ACC112 (cell line): ENCODE results near the gene TRIM37.
"Not testable (repeated sequence)": the region's sequence is repeated elsewhere in the genome, so short reads cannot be mapped to it uniquely, and the experiment has no call there.

Source experiments
- H2AFZ ChIP-seq: fragments of 200-600 bp; sonication (generic); one replicate; pipeline ENCODE4 v1.6.0; 2017; ENCODE audit warnings: antibody characterized with exemption, low read length; ENCODE audit not compliant: unreplicated experiment
- H3K27ac ChIP-seq: fragments of 200-600 bp; sonication (generic); 2 replicates; pipeline ENCODE4 v1.5.1; 2014; ENCODE audit warnings: low read depth, mild to moderate bottlenecking, antibody characterized with exemption, low read length, moderate library complexity
- H3K27me3 ChIP-seq: fragments of 200-600 bp; sonication (generic); 2 replicates; pipeline ENCODE4 v1.6.1; 2014; ENCODE audit warnings: mild to moderate bottlenecking, antibody characterized with exemption, low read length, moderate library complexity, mixed read lengths; ENCODE audit not compliant: insufficient read depth
- H3K36me3 ChIP-seq: fragments of 200-600 bp; sonication (generic); 2 replicates; pipeline ENCODE4 v1.6.1; 2016; ENCODE audit warnings: mild to moderate bottlenecking, antibody characterized with exemption, low read length, moderate library complexity, mixed read lengths; ENCODE audit not compliant: insufficient read depth
- H3K4me1 ChIP-seq: fragments of 200-600 bp; sonication (generic); one replicate; pipeline ENCODE4 v1.6.1; 2016; ENCODE audit warnings: low read length, mixed read lengths; ENCODE audit not compliant: insufficient read depth, unreplicated experiment, control insufficient read depth
- H3K4me3 ChIP-seq: fragments of 200-600 bp; sonication (generic); 2 replicates; pipeline ENCODE4 v1.5.1; 2014; ENCODE audit warnings: mild to moderate bottlenecking, low read depth, low read length
- H3K79me2 ChIP-seq: fragments of 200-600 bp; sonication (generic); one replicate; pipeline ENCODE4 v1.6.0; 2016; ENCODE audit warnings: low read length; ENCODE audit not compliant: control insufficient read depth, unreplicated experiment, insufficient read depth

Gene TRIM37

GRCh38 chr17:59149051-59149450 is 42.4 kb upstream of the TRIM37 start:
- Histone ChIP-seq H3K4me1 (peaks cover 26% of the 10 kb centered on the region), H3K36me3 (peaks cover 5% of the 10 kb centered on the region), H2AFZ (no peak overlapping the region), H3K4me3 (no peak overlapping the region), H3K79me2 (peaks cover 96% of the 10 kb centered on the region), H3K27ac (peak overlapping the region; percentile 12; the same call in 1 of the 2 replicates), H3K27me3 (no peaks in the 10 kb centered on the region)

- Histone ChIP-seq H3K27me3 (no peaks in the 10 kb centered on the region), H3K36me3 (peaks cover 6% of the 10 kb centered on the region), H2AFZ (no peak overlapping the region), H3K27ac (no peak overlapping the region), H3K79me2 (peaks cover 91% of the 10 kb centered on the region), H3K4me1 (peaks cover 6% of the 10 kb centered on the region), H3K4me3 (no peak overlapping the region)
Observed at GRCh38 chr17:59145571-59146096, 39.0 kb upstream of the TRIM37 start.

DNA sequence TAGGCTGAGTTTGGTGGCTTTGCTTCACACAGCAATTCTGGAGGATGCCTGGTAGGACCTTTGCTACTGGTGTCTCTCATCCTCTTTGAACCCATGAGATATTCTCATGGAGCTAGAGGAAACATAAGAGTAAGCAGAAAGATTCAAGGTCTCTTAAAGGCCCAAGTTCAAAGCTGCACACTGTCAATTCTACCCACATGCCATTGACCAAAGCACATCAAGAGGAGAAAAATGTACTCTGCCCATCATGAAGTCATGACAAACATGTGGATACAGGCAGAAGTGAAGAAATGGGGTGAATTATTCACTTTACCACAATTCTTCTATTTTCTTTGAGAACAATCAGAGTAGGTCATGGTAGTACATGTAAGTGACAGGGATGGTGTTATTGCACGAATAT is 35.2 kb upstream of the TRIM37 start:
- peaks cover 6% of the 10 kb centered on the region for H3K36me3 ChIP-seq

DNA sequence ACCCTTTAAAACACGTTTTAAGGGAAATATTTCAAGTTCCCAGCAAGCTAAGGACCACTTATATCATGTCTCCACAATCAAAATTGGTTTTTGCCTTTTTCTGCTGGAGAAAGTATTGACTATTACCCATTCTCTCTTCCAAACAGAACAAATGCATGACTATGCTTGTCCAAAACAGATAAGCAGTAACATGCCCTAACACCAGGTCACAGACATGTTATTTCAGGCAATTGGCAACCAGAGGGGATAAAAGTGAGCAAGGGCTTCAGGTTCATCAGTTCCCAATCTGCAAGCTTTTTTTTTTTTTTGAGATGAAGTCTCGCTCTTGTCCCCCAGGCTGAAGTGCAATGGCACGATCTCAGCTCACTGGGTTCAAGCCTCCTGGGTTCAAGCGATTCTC is 33.3 kb upstream of the TRIM37 start:
- no peaks in the 10 kb centered on the region for H3K4me1 ChIP-seq
- H3K27ac ChIP-seq = no peak overlapping the region
- no peaks in the 10 kb centered on the region for H3K27me3 ChIP-seq
- peaks cover 78% of the 10 kb centered on the region for H3K79me2 ChIP-seq
- peaks cover 6% of the 10 kb centered on the region for H3K36me3 ChIP-seq
- no peak overlapping the region for H2AFZ ChIP-seq
- H3K4me3 ChIP-seq = no peak overlapping the region

More for the DNA sequence above, 35.2 kb upstream of the TRIM37 start:
- no peak overlapping the region for H3K4me3 ChIP-seq
- no peak overlapping the region for H3K27ac ChIP-seq
- no peak overlapping the region for H2AFZ ChIP-seq
- H3K79me2 ChIP-seq = peaks cover 83% of the 10 kb centered on the region
- no peaks in the 10 kb centered on the region for H3K27me3 ChIP-seq
- no peaks in the 10 kb centered on the region for H3K4me1 ChIP-seq

GRCh38 chr17:59138339-59138738 is 31.7 kb upstream of the TRIM37 start:
- peaks cover 70% of the 10 kb centered on the region for H3K79me2 ChIP-seq
- H2AFZ ChIP-seq, H3K4me1 ChIP-seq, H3K27ac ChIP-seq, H3K27me3 ChIP-seq, H3K4me3 ChIP-seq, H3K36me3 ChIP-seq: not testable (repeated sequence)

DNA sequence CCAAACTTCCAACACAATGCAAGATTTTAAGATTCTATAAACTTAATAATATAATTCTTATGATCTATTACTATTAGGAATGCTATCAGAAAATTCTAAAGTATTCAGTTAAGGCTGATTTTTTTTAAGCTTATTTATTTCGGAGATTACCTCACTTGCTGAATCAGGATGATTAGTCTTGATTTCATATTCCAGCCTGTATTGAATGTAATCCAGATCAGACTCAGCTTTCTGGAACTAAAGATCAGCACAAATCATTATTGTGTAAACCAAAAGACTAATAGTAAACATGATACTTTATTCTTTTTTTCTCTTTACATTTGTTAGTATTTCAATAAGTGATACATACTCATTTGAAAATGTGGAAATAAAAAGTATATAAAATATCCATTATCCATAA is 24.5 kb upstream of the TRIM37 start:
- Histone ChIP-seq H3K36me3 (no peaks in the 10 kb centered on the region), H3K27ac (0 out of 2 replicates have a peak overlapping the region, but pooled peaks have one; percentile 0), H3K79me2 (peaks cover 40% of the 10 kb centered on the region), H2AFZ (no peak overlapping the region), H3K27me3 (no peaks in the 10 kb centered on the region), H3K4me3 (no peak overlapping the region), H3K4me1 (peaks cover 3% of the 10 kb centered on the region)

DNA sequence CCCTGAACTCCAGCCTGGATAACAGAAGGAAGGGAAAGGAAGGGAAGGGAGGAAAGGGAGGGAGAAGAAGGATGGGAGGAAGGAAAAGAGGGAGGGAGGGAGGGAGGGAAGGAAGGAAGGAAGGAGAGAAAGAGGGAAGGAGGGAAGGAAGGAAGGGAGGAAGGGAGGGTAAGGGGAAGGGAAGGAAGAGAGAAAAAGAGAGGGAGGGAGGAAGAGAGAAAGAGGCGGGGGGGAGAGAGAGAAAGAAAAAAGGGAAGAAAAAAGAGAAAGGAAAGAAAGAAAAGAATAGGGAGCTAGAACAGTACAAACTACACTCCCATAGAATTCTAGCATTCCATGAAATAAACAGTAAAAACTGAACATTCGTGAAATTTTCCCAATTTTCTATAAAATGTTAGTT is 23.1 kb upstream of the TRIM37 start:
- Histone ChIP-seq H2AFZ (no peak overlapping the region), H3K36me3 (no peaks in the 10 kb centered on the region), H3K27ac (no peak overlapping the region), H3K4me3 (no peak overlapping the region), H3K79me2 (peaks cover 35% of the 10 kb centered on the region), H3K27me3 (no peaks in the 10 kb centered on the region), H3K4me1 (peaks cover 3% of the 10 kb centered on the region)

DNA sequence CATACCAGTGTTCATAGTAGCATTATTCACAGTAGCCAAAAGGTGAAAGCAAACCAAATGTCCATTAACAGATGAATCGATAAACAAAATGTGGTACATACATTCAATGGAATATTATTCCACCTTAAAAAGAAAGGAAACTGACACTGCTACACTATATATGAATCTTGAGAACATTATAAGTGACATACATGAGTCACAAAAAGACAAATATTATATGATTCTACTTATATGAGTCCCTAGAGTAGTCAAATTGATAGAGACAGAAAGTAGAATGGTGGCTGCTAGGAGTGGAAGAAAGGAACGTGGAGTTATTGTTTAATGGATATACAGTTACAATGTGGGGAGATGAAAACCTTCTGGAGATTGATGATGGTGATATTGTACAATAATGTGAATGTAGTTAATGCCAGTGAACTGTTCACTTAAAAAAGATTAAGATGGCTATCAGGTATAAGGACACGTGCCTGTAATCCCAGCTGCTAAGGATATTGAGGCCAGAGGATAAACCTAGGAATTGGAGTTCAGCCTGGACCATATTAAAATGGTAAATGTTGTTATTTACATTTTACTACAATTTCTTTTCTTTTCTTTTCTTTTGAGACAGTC is 20.2 kb upstream of the TRIM37 start:
- Histone ChIP-seq H3K27me3 (no peaks in the 10 kb centered on the region), H3K4me1 (peaks cover 3% of the 10 kb centered on the region), H3K4me3 (no peak overlapping the region), H3K27ac (no peak overlapping the region), H3K79me2 (peaks cover 20% of the 10 kb centered on the region), H2AFZ (no peak overlapping the region), H3K36me3 (no peaks in the 10 kb centered on the region)

DNA sequence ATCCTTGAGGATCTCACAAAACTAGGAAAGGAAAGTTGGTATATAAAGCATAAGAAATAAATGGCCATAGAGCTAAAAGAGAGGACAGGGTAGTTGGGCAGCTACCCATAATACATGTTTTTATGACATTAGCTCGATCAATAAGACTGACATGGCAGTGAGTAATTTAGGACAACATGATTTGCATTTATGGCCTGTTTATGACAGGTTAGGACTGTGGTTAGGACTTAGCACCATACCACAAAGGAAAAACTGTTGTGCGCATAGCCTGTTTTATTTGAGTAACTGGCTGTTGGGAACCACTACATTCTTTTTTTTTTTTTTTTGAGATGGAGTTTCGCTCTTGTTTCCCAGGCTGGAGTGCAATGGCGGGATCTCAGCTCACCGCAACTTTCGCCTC is 18.0 kb upstream of the TRIM37 start:
- H3K36me3 ChIP-seq = no peaks in the 10 kb centered on the region
- H3K4me3 ChIP-seq = no peak overlapping the region
- no peak overlapping the region for H3K27ac ChIP-seq
- no peaks in the 10 kb centered on the region for H3K27me3 ChIP-seq
- H3K4me1 ChIP-seq = no peaks in the 10 kb centered on the region
- no peak overlapping the region for H2AFZ ChIP-seq
- H3K79me2 ChIP-seq = peaks cover 17% of the 10 kb centered on the region

GRCh38 chr17:59121901-59122480 is 15.3 kb upstream of the TRIM37 start:
- no peaks in the 10 kb centered on the region; the same call in 1 of the 2 replicates for H3K36me3 ChIP-seq

GRCh38 chr17:59115474-59115873 is 8.8 kb upstream of the TRIM37 start:
- Histone ChIP-seq H3K36me3 (peaks cover 3% of the 10 kb centered on the region; the same call in 1 of the 2 replicates), H3K27ac (no peak overlapping the region), H3K27me3 (no peaks in the 10 kb centered on the region), H3K4me1 (peaks cover 7% of the 10 kb centered on the region), H3K4me3 (no peak overlapping the region), H2AFZ (no peak overlapping the region), H3K79me2 (peaks cover 11% of the 10 kb centered on the region)

More at GRCh38 chr17:59121901-59122480, 15.3 kb upstream of the TRIM37 start:
- H3K4me3 ChIP-seq = no peak overlapping the region
- H3K79me2 ChIP-seq = peaks cover 17% of the 10 kb centered on the region
- H2AFZ ChIP-seq = no peak overlapping the region
- H3K4me1 ChIP-seq = no peaks in the 10 kb centered on the region
- H3K27me3 ChIP-seq = no peaks in the 10 kb centered on the region
- H3K27ac ChIP-seq = no peak overlapping the region
